Uterine smooth muscle cell (primary cell): ENCODE data around the gene UAP1. TPM values are rescaled to one million over a fixed set of nuclear protein-coding genes. Genes with fewer than 3 reads are reported as not detected.

Experiments used
- total RNA-seq: library from RNA; depleted of rRNA; stranded (reverse); fragments of >200 nt; gene quantifications from 2 replicates; pipeline ENCODE4 v1.2.3, GENCODE V29; 2014

The UAP1 gene
- total RNA-seq, result 181 and 262 TPM in 2 replicates

DNA sequence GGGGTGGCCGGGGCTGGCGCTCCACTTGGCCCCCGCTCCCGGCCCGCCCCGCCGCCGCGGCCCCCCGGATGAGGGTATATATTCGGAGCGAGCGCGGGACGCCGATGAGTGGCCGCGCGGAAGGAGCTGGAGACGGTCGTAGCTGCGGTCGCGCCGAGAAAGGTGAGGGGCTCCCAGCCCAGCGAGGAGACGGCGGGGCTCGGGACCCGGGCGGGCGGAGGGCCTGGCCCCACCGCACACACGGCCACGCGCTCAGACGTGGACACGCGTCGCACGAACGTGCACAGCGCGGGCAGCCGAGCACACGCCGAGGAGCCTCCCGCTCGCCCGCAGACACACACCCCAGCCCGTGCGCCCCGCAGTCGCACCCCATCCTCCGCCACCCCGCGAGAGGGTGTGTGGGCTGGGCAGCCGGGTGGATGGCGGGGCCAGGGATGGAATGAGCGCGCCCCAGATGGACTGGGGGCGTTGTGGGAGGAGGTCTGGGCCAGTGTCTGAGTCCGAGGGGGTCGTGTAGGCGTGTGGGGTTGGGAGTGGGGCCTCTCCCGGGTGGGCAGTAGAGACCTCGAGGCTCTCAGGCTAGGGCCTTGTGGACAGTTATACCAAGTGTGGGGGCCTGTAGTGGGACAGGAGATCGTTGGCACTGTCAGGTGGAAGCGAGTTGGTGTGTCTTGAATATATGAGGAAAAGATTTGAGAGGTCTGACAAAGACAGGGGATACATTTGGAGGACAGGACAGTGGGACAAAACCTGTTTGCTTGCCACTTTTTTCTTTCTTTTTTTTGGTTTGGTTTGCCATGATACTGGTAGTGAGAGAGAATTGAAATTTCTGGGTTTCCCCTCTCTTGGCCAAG is at the start of gene UAP1:
TSS of gene UAP1 (plus strand) at position 107 of the 854 bp plus-strand sequence. CDS start 4,347 bp downstream, outside the sequence.

DNA sequence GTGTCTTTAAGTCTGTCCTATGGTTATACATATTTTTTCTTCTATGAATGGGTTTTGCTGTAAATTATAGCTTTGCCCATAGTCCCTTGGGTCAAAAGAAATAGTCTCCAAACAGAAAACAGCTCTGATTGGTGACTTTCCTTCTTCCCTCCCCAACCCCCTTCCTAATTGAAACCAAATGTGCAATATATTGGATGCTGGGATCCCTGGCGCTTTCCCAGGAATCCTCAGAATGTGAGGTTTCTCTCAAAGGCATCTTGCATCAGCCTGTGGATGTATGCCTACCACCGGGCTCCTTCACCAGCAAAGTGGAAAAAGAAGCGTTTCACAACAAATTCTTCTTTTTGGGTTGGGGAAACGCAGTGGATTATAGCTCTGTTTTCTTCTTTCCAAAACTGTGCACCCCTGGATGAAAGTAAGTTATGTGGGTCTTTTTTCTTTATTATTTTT is 70.7 kb downstream of the UAP1 start, which contains the start of gene DDR2:
TSS of gene DDR2 (plus strand) at position 248 of the 450 bp plus-strand sequence. CDS start 86,600 bp downstream, outside the sequence.

Other genes starting within 250 kb of the UAP1 start
- 0.12 TPM in 1 of 2 replicates, not detected in the other for gene SPATA46, start 184.9 kb upstream of the UAP1 start, total RNA-seq
- gene C1orf226, start 180.0 kb upstream of the UAP1 start, total RNA-seq, result 0.33 and 0.50 TPM in 2 replicates
- gene SH2D1B, start 149.6 kb upstream of the UAP1 start, total RNA-seq, result under 0.01 TPM in 1 of 2 replicates, not detected in the other
- 92.5 and 130 TPM in 2 replicates for gene UHMK1, start 63.9 kb upstream of the UAP1 start, total RNA-seq
- gene DDR2, start 70.7 kb downstream of the UAP1 start, total RNA-seq, result 230 and 316 TPM in 2 replicates
- gene HSD17B7, start 229.0 kb downstream of the UAP1 start, total RNA-seq, result 49.6 and 49.9 TPM in 2 replicates